HEK293 (cell line): ENCODE data around the gene ATF6.

Experiments
- CTCF ChIA-PET: fragments of 350-600 bp; formaldehyde crosslinking; extraction: SDS; loops from one replicate; lab custom pipeline; 2021; ENCODE audit warnings: antibody characterized with exemption; lab: Yijun Ruan, JAX
- POLR2A ChIA-PET: fragments of 300-600 bp; formaldehyde crosslinking; extraction: SDS; loops from one replicate; lab custom pipeline; 2020; ENCODE audit warnings: antibody characterized with exemption, inconsistent platforms; lab: Yijun Ruan, JAX
- H3K27ac ChIP-seq: fragments of 200-500 bp; sonication (Bioruptor generic); 2 replicates; pipeline ENCODE4 v1.5.1; 2014; ENCODE audit warnings: low read depth, low read length, control low read depth, inconsistent platforms; ENCODE audit errors: extremely low read depth
- H3K36me3 ChIP-seq, 2 experiments: fragments of 200-500 bp in 1 of 2; sonication (Bioruptor generic) in 1 of 2; 1 replicate in 1 of 2; 2 replicates in 1 of 2; pipeline ENCODE4 v1.5.1; 2014 to 2017; ENCODE audit warnings: inconsistent platforms in 2 of 2, low read length in 2 of 2; ENCODE audit not compliant: control insufficient read depth in 2 of 2, insufficient read depth in 1 of 2
- H3K4me1 ChIP-seq: fragments of 200-500 bp; sonication (Bioruptor generic); 2 replicates; pipeline ENCODE4 v1.5.1; 2014; ENCODE audit warnings: mild to moderate bottlenecking, low read length, inconsistent platforms; ENCODE audit not compliant: control insufficient read depth, insufficient read depth
- H3K4me3 ChIP-seq: 2 replicates; pipeline ENCODE4 v1.5.1; 2011; ENCODE audit warnings: low read depth, mild to moderate bottlenecking, control low read depth, low read length, moderate library complexity
- H3K9me3 ChIP-seq: fragments of 200-500 bp; sonication (Bioruptor generic); 2 replicates; pipeline ENCODE4 v1.5.1; 2014; ENCODE audit warnings: low read depth, low read length, inconsistent platforms; ENCODE audit not compliant: control insufficient read depth, insufficient read depth
- BCL11A ChIP-seq: fragments of 450-650 bp; formaldehyde crosslinking; IDR thresholded peaks from 2 replicates; pipeline ENCODE4 v1.5.1; 2016; ENCODE audit warnings: low read depth, missing biosample characterization, missing genetic modification characterization
- CTCF ChIP-seq: fragments of 450-650 bp; formaldehyde crosslinking; IDR thresholded peaks from 2 replicates; pipeline ENCODE4 v1.5.1; 2016; ENCODE audit warnings: missing biosample characterization, missing genetic modification characterization
- GFI1B ChIP-seq: fragments of 450-650 bp; formaldehyde crosslinking; IDR thresholded peaks from 2 replicates; pipeline ENCODE4 v1.5.1; 2016; ENCODE audit warnings: missing biosample characterization, missing genetic modification characterization
- GLI4 ChIP-seq: fragments of 450-650 bp; formaldehyde crosslinking; IDR thresholded peaks from 2 replicates; pipeline ENCODE4 v1.5.1; 2016; ENCODE audit warnings: missing biosample characterization, missing genetic modification characterization
- HIC1 ChIP-seq: fragments of 450-650 bp; formaldehyde crosslinking; IDR thresholded peaks from 2 replicates; pipeline ENCODE4 v1.5.1; 2016; ENCODE audit warnings: missing biosample characterization, missing genetic modification characterization
- HOXA7 ChIP-seq: sonication (generic); formaldehyde crosslinking; IDR thresholded peaks from 2 replicates; pipeline ENCODE4 v1.8.1; 2022; ENCODE audit warnings: missing genetic modification reagents, borderline replicate concordance
- IKZF3 ChIP-seq: fragments of 450-650 bp; IDR thresholded peaks from 2 replicates; pipeline ENCODE4 v1.5.0; 2018; ENCODE audit warnings: missing biosample characterization, mild to moderate bottlenecking, missing genetic modification characterization, moderate library complexity
- KLF16 ChIP-seq: fragments of 450-650 bp; formaldehyde crosslinking; IDR thresholded peaks from 2 replicates; pipeline ENCODE4 v1.5.1; 2017; ENCODE audit warnings: missing biosample characterization, missing genetic modification characterization
- KLF7 ChIP-seq: fragments of 450-650 bp; formaldehyde crosslinking; IDR thresholded peaks from 2 replicates; pipeline ENCODE4 v1.5.1; 2016; ENCODE audit warnings: missing biosample characterization, missing genetic modification characterization, borderline replicate concordance
- PRDM2 ChIP-seq: fragments of 450-650 bp; formaldehyde crosslinking; IDR thresholded peaks from 2 replicates; pipeline ENCODE4 v1.5.1; 2016; ENCODE audit warnings: missing biosample characterization, missing genetic modification characterization, borderline replicate concordance
- PRDM6 ChIP-seq: fragments of 450-650 bp; formaldehyde crosslinking; IDR thresholded peaks from 2 replicates; pipeline ENCODE4 v1.5.1; 2017; ENCODE audit warnings: missing biosample characterization, missing genetic modification characterization
- SP2 ChIP-seq: fragments of 450-650 bp; formaldehyde crosslinking; IDR thresholded peaks from 2 replicates; pipeline ENCODE4 v1.5.1; 2016; ENCODE audit warnings: missing biosample characterization, missing genetic modification characterization
- ZFHX2 ChIP-seq: fragments of 450-650 bp; formaldehyde crosslinking; conservative IDR thresholded peaks from 2 replicates; pipeline ENCODE4 v1.5.1; 2016; ENCODE audit warnings: missing biosample characterization, missing genetic modification characterization
- ZFP3 ChIP-seq: fragments of 450-650 bp; formaldehyde crosslinking; IDR thresholded peaks from 2 replicates; pipeline ENCODE4 v1.5.1; 2016; ENCODE audit warnings: low read depth, missing biosample characterization, missing genetic modification characterization
- ZNF148 ChIP-seq: fragments of 450-650 bp; formaldehyde crosslinking; IDR thresholded peaks from 2 replicates; pipeline ENCODE4 v1.5.0; 2017; ENCODE audit warnings: missing biosample characterization, missing genetic modification characterization, borderline replicate concordance
- ZNF155 ChIP-seq: fragments of 450-650 bp; formaldehyde crosslinking; IDR thresholded peaks from 2 replicates; pipeline ENCODE4 v1.5.1; 2016; ENCODE audit warnings: missing biosample characterization, missing genetic modification characterization
- ZNF202 ChIP-seq: fragments of 450-650 bp; formaldehyde crosslinking; IDR thresholded peaks from 2 replicates; pipeline ENCODE4 v1.5.1; 2016; ENCODE audit warnings: missing biosample characterization, missing genetic modification characterization, borderline replicate concordance
- ZNF350 ChIP-seq: fragments of 450-650 bp; formaldehyde crosslinking; IDR thresholded peaks from 2 replicates; pipeline ENCODE4 v1.5.0; 2017; ENCODE audit warnings: missing biosample characterization, mild to moderate bottlenecking, missing genetic modification characterization
- ZNF37A ChIP-seq: fragments of 450-650 bp; IDR thresholded peaks from 2 replicates; pipeline ENCODE4 v1.5.1; 2018; ENCODE audit warnings: missing biosample characterization, missing genetic modification characterization
- ZNF423 ChIP-seq: fragments of 450-650 bp; formaldehyde crosslinking; IDR thresholded peaks from 2 replicates; pipeline ENCODE4 v1.5.1; 2016; ENCODE audit warnings: missing biosample characterization, missing genetic modification characterization
- ZNF510 ChIP-seq: fragments of 450-650 bp; formaldehyde crosslinking; IDR thresholded peaks from 2 replicates; pipeline ENCODE4 v1.5.1; 2018; ENCODE audit warnings: mild to moderate bottlenecking, missing genetic modification characterization, missing biosample characterization; ENCODE audit not compliant: insufficient replicate concordance
- ZNF514 ChIP-seq: fragments of 450-650 bp; formaldehyde crosslinking; IDR thresholded peaks from 2 replicates; pipeline ENCODE4 v1.5.1; 2016; ENCODE audit warnings: missing biosample characterization, missing genetic modification characterization
- ZNF670 ChIP-seq: fragments of 450-650 bp; formaldehyde crosslinking; IDR thresholded peaks from 2 replicates; pipeline ENCODE4 v1.5.1; 2016; ENCODE audit warnings: missing biosample characterization, missing genetic modification characterization, low read depth
- ZNF76 ChIP-seq: fragments of 450-650 bp; formaldehyde crosslinking; IDR thresholded peaks from 2 replicates; pipeline ENCODE4; 2016; ENCODE audit warnings: low read depth, missing biosample characterization, missing genetic modification characterization, borderline replicate concordance

The ATF6 gene

GRCh38 chr1:161844696-161845095 is 78.6 kb downstream of the ATF6 start (continued):
- TF ChIP-seq ZFHX2 (no peak), ZNF510 (tag by site-specific recombination) (no peak), BCL11A (tag by site-specific recombination) (no peak), ZNF514 (tag by site-specific recombination) (no peak), HOXA7 (CRISPR knock-in tag) (no peak), KLF16 (no peak), ZNF155 (tag by site-specific recombination) (no peak), GLI4 (tag by site-specific recombination) (no peak), ZNF76 (tag by site-specific recombination) (no peak)
- TF ChIP-seq, all 188 proteins: peak for 0

GRCh38 chr1:161848676-161849075 is 82.6 kb downstream of the ATF6 start:
- ChIA-PET POLR2A (no interaction called here), CTCF (no interaction called here)
- Histone ChIP-seq H3K4me1 (no peaks in the 10 kb centered on the region), H3K4me3 (no peak overlapping the region), H3K36me3 (peaks cover 0 to 14% of the 10 kb centered on the region in 2 experiments; a peak in 2 of 3 replicates), H3K9me3 (no peaks in the 10 kb centered on the region), H3K27ac (no peak overlapping the region)
- TF ChIP-seq PRDM2 (tag by site-specific recombination) (no peak), SP2 (tag by site-specific recombination) (no peak), GFI1B (no peak), ZFP3 (no peak), ZNF423 (tag by site-specific recombination) (no peak), ZNF350 (no peak), ZNF202 (tag by site-specific recombination) (no peak), ZNF148 (tag by site-specific recombination) (no peak), ZNF670 (tag by site-specific recombination) (no peak), CTCF (no peak), HIC1 (tag by site-specific recombination) (no peak), ZNF37A (no peak), PRDM6 (tag by site-specific recombination) (no peak), IKZF3 (tag by site-specific recombination) (no peak), KLF7 (tag by site-specific recombination) (no peak)
